Activated T-helper 1 cell treated with anti-CD3 and anti-CD28 coated beads, Interleukin-2, amount 50 U/mL, for 16 hours (primary cell): ENCODE measurements around the gene PSTPIP2.
"Not testable (repeated sequence)": the region's sequence is repeated elsewhere in the genome, so short reads cannot be mapped to it uniquely, and the experiment has no call there.

Source experiments
- DNase-seq, 2 donors: peaks; one replicate each; pipeline ENCODE4 v3.0.0-alpha.2; 2020; ENCODE audit warnings: low read depth in 1 of 2, low spot score in 1 of 2

The PSTPIP2 gene, protein sequence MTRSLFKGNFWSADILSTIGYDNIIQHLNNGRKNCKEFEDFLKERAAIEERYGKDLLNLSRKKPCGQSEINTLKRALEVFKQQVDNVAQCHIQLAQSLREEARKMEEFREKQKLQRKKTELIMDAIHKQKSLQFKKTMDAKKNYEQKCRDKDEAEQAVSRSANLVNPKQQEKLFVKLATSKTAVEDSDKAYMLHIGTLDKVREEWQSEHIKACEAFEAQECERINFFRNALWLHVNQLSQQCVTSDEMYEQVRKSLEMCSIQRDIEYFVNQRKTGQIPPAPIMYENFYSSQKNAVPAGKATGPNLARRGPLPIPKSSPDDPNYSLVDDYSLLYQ

DNA sequence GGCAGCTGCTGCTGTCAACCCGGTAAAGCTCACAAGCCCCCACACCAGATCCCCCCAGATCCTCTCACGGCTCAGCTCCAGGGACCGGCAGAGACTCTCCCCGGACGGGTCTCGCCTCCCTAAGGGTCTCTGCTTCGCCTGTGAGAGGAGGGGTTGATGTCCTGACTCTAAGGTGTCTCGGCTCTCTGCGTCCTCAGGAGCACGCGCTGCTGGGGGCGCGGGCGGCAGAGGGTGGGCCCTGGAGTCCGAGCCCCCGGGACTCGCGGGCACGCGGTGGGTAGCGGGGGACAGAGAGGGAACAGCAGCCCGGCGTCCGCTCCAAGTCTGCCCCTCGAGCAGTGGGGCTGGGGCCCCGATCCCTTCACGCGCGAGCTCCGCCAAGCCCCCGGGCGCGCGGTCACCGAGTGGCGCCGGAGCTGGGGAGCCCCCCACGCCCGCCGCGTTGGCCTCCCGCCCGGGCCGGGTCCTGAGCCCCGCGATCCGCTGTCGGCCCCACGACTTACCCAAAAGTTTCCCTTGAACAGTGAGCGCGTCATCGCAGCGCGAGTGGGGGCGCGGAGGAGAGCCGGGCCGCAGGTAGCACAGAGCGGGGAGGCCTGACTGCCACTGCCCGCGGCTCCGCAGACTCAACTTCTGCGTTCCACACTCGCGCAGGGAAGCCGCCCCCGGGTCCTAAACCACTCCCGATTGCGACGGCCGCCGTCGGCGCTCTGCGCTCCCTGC, at the start of gene PSTPIP2:
TSS of gene PSTPIP2 (minus strand) at position 608 of the 723 bp plus-strand sequence. CDS start at position 536, 72 bp downstream.
- peak; percentile 44 to 51 for DNase-seq

DNA sequence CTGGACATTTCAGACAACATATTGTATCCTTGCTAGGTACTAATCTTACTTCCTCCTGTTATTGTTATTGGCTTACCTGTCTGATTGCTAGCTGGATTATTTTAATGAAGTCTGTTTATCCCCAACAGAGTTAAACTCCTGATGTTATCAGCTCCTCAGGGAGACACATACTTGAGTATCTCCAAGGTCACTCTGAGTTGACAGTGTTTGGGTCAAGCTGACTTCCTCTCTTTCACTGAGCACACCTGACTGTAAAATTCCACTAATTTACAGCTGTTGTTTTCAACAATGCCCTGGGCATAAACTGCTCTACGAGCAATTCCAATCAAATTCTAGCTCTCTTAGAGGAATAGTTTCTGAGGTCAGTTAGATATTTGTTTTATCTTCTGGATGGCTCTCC, 41.7 kb upstream of the PSTPIP2 start:
- no peak for DNase-seq

DNA sequence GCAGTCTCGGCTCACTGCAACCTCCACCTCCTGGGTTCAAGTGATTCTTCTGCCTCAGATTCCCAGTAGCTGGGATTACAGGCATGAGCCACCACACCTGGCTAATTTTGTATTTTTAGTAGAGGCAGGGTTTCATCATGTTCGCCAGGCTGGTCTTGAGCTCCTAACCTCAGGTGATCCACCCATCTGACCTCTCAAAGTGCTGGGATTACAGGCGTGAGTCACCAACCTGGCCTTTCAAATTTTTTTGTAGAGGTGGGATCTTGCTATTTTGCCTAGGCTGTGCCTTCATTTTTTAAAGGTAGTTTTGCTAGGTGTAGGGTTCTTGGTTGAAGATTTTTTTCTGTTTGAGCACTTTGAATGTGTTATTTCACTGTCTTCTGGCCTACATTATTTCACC, 38.3 kb upstream of the PSTPIP2 start:
- DNase-seq: no peak

DNA sequence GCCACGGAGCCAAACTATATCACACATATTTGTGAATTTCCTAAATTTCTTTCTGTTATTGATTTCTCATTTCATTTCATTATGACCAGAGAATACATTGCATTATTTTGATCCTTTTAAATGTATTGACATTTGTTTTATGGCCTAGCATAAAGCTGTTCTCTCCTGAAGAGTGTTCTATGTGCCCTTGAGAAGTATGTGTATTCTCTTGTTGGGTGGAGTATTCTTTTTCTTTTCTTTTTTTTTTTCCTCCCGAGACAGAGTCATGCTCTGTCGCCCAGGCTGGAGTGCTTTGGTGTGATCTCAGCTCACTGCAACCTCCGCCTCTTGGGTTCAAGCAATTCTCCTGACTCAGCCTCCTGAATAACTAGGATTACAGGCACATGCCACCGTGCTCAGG, 37.3 kb upstream of the PSTPIP2 start:
- no peak for DNase-seq

DNA sequence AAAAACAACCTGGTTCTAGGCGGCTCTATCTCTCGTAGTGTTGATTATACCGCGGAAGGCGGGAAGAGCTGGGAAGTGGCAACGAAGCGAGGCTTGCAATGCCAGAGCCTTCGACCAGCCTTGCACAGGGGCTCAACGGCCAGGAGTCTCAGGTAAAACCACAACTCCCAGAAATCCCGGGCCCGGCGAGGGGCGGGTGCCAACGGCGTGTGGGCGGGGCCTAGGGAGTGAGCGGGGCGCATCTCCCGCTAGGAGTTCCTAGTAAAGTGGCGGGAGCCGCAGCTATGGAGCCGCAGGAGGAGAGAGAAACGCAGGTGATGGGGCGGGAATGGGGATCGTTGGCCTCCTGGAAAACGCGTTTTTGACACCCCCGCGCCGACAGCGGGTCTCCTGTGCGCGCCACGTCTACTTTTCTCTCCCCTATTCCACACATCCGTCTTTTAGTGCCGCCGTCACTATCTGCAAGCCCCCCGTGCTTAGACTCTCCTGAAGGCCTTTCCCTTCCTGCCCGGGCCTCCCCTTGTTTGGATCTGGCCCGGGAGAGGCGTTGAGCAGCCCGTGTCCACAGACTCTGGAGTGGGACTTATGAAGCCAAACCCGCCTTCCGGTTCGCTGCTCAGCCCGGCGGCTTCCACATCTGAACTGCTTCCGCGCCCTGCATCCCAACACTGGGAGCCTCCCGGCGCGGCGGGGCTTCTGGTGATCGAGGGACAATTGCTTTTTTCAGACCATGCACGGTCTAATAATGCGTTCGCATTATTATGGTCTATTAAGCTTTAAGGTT, 32.3 kb upstream of the PSTPIP2 start, which contains the start of gene HAUS1:
TSS of gene HAUS1 (plus strand) at position 258 of the 784 bp plus-strand sequence. CDS start at position 285, 27 bp downstream.
- peak; percentile 60 to 75 for DNase-seq

DNA sequence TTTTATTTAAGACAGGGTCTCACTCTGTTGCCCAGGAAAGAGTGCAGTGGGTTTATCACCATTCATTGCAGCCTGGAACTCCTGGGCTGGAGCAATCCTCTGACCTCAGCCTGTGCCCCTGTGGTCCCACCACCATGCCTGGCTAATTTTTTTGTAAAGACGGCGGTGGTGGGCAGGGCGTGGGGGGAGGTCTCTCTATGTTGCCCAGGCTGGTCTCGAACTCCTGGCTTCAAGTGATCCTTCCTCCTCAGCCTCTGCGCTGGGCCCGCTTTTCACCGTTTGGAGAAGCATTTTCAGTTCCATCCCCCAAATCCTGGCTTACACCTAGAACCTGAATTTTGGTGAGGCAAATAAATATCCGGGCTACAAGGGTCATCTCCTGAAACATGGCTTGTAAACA, 27.4 kb upstream of the PSTPIP2 start:
- DNase-seq: no peak

DNA sequence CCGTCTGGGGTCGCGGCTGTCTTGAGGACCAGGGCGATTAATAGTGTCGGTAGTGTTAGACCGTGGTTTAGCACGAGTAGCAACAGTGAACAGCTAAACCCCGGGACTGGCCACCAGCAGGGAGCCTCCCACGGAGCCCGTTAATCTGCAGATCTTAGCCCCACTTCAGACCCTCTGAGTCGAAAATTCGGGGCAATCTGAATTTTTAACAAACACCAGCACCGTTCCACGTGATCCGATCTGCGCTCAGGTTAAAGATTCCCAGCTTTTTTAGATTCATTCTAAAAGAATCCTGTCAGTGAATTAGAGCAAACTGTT, 26.5 kb upstream of the PSTPIP2 start:
- DNase-seq: no peak

DNA sequence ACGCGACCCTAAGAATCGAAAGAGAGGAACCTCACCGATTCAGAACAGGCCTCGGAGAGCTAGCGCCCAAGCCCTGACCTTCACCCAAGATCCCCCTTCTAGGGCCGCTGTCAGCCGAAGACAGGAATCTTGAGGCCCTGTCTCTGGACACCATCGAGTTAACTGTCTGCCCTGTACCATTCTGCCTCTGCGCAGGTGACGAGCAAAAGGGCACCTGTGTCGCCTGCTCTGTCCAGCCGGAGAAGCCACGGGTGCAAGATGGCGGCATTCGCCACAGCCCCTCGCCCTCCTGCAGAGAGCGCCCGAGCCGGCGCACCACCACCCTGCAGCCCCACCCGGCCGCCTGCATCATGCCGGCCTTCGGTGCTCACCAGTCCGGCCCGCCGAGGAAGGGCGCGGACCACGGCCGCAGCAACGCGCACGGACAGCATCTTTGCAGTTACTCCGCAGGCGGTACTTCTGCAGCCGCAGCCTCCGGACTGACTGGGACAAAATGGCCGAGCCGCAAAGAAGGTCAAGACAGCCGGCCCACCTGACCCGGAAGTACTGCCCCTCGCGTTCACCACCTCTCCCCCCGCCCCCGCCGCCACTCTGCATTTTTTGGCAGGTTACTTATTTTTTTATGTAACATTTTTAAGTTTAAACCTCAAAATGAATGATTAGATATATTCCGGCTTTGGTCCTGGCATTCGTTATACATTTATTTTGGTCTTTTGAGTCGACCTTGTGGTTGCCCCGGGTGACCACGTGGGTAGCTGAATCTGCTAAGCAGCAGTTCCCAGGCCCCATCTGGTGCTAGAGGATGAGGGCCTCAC, 25.9 kb upstream of the PSTPIP2 start, which contains the start of gene ATP5F1A:
TSS of gene ATP5F1A (minus strand) at position 496 of the 815 bp plus-strand sequence. CDS start at position 431, 65 bp downstream.
- DNase-seq: peak; percentile 68 to 71

DNA sequence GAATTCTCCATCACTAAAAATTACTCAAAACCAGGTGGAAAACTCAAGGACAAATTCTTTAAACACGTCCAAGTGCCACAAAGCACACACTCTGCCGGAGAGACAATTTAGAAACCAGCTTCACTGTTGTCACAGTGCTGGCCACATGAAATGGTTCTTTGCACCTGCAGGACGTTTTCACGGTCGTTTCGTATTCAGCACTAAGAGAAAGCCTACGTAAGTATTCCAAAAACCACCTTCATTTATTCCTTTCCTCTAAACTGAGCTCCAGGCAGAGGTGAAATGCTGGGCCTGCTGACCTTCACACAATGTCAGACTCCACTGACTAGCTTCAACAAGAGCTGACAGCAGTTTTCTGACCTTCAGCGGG, 25.4 kb upstream of the PSTPIP2 start:
- no peak for DNase-seq

DNA sequence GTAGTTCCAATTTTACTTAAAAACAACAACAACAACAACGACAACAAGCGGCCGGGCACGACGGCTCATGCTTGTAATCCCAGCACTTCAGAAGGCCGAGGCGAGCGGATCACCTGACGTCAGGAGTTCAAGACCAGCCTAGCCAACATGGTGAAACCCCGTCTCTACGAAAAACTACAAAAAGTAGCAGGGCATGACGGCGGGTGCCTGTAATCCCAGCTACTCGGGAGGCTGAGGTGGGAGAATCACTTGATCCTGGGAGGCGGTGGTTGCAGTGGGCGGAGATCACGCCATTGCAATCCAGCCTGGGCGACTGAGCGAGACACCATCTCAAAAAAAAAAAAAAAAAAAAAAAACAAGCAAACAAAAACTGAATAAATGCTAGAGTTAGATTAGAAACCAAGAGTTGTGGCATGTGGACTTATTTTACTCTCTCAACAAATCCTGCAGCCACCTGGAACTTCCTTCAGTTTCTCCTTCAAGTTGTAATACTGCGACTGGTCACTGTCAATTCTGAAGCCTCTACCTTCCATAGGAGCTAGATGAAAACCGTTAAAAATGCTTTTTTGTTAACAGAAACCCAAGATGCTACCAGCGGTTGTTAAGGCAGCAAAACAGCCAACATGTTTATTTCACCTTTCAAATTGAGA, 24.7 kb upstream of the PSTPIP2 start:
- no peak for DNase-seq

DNA sequence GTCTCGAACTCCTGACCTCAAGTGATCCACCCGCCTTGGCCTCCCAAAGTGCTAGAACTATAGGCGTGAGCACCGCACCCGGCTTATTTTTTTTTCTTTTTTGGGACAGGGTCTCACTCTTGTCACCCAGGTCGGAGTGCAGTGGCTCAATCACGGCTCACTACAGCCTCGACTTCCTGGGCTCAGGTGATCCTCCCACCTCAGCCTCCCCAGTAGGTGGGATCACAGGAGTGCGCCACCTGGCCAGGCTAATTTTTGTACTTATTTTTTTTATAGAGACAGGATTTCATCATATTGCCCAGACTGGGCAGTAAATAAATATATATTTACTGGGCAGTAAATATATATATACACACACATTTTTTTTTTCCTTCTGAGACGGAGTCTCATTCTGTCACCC, 23.5 kb upstream of the PSTPIP2 start:
- DNase-seq: no peak

DNA sequence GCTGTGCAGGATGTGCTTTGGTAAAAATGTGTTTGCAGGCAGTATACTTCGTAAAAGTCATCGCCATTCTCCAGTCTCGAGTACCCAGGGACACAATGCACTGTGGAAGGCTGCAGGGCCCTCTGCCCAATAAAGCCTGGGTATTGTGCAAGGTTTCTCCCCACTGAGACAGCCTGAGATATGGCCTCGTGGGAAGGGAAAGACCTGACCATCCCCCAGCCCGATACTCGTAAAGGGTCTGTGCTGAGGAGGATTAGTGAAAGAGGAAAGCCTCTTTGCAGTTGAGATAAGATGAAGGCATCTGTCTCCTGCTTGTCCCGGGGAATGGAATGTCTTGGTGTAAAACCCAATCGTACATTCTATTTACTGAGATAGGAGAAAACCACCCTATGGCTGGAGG, 16.4 kb upstream of the PSTPIP2 start:
- not testable (repeated sequence) for DNase-seq

DNA sequence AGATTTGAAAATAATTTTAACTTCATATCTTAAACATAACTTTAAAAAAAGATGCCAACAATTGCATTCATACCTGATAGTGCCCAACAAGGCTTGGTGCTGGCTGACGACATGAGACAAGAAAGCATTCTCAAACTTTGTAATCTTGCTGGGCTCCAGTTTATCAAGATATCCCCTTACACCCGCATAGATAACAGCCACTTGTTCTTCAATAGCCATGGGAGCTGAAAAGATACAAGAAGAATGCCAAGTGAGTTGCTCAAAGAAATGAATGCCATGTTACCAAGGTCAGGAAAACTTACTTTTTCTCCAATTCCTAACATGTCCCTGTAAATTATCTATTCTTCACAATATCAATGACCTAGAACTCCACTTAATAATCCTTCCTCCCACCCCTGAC, 12.4 kb upstream of the PSTPIP2 start:
- no peak for DNase-seq

DNA sequence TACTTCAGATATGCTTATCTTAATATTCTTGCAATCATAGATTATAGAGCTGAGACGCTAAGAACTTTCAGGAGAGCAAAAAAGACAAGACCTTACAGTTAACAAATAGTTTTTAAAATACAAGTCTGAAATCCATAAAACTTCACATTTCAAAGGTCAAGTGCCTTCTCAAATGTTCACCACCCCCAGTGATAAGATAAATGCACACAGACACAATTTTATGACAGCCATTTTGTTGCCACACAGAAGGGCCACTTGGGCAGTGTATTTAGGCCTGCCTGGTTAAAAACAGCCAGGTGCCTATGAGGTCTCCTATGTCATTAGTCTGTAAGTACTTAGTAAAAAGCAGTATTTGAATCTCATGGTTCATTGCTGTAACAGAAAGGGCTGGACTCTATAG, 8.1 kb upstream of the PSTPIP2 start:
- no peak for DNase-seq

DNA sequence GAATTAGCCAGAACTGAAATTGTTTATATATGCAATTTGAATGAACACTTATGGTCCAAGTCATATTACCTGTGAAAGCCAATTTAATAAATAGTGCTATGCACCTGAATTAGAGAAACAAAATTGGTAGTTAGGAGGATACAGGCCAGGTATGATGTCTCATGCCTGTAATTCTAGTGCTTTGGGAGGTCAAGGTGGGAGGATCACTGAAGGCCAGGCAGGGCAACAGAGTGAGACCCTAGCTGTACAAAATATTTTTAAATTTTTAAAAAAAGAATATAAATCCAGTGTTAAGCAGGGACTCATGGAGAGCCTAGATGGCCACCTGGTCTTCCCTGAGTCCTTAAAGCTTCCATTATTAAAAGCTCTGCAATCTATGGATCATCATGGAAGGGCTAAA, 7.3 kb upstream of the PSTPIP2 start:
- no peak for DNase-seq

DNA sequence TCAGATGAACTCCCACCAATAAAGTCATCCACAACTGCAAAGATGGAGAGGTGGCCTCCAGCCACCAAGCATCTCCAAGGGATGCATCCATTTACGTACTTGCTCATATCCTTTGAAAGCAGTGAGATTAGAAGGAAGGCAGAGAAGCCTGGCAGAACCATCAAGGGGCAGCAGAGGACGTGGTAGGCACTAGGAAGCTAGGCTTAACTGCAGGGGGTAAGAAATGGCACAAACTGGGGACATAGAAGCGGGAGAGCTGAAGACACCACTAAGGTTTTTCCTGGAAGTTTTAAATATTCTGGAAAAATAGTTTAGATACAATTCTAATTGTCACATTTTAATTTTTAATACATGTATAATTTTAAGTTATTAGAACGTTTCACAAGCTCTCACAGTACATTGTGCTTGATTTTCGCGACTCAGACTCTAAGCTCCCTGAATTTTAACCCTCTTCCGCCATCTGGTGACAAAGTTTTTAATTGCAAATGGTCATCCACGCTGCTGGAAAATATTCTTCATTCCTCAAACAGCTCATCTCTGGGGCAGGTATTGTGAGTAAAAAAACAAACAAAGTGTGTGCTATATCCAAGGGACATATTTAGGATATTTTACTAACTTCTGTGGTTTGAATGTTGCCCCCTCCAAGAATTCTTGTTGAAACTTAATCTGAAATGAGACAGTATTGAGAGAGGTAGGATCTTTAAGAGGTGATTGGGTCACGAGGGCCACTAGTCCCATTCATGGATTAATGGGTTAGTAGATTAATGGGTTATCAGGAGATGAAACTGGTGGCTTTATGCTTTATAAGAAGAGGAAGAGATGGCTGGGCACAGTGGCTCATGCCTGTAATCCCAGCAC, 1.6 kb upstream of the PSTPIP2 start:
- DNase-seq: peak in 1 of 2 donors; percentile 26

DNA sequence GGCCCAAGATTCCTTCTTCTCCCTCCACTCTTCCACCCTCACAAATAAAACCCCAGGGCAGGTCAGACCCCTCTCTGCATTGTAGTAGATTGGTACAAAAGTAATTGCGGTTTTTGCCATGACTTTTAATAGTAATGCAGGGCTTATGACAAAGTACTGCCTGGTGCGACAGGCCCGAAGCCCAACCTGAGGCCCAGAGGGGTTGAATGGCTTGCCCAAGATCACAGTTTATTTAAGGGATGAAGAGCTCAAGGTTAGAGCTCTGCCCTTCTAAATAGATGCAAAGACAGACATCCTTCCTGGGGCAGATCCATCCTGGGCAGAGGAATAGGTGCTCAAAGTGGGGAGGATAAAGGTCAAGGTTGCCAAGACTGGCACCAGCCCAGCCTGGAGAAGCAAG, 899 bp upstream of the PSTPIP2 start:
- no peak for DNase-seq

DNA sequence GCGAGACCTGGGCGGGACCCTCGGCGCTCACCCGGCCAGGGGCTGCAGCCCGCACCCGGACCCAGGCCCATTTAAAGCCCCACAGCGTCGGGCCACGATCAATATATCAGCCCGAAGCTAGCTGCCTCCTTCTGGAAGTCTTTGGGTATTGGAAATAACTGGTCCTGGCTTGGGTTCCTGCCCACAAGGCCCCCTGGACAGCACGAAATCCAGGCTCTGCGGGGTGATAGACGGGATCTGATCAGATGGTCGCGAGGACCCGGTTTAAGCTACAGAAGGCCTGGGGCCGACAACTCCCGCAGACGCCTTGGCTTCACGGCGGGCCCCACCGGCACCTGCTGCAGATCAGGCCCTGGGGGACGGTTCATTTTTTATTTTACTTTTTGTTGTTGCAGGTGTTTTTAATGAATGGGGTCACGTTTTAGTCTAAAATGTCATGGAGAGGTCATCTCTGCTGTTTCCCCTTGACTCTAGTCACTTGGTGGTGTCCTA, 362 bp upstream of the PSTPIP2 start:
- no peak for DNase-seq
